HepG2 (cell line): ENCODE data around the gene AMIGO1. TPM values are rescaled to one million over a fixed set of nuclear protein-coding genes. Genes with fewer than 3 reads are reported as not detected.

Source experiments
- BRCA1 ChIP-seq: sonication (generic); formaldehyde crosslinking; IDR thresholded peaks from 2 replicates; pipeline ENCODE4 v1.4.0; 2020; ENCODE audit warnings: missing genetic modification reagents
- CCDC6 ChIP-seq: sonication (generic); formaldehyde crosslinking; IDR thresholded peaks from 2 replicates; pipeline ENCODE4 v1.8.1; 2022; ENCODE audit warnings: mild to moderate bottlenecking, missing genetic modification reagents, moderate library complexity
- KAT2B ChIP-seq: fragments of 150-350 bp; IDR thresholded peaks from 2 replicates; pipeline ENCODE4 v1.6.1; 2014; ENCODE audit warnings: low read depth, low read length, borderline replicate concordance
- KAT8 ChIP-seq: IDR thresholded peaks from 2 replicates; pipeline ENCODE4 v1.6.1; 2016; ENCODE audit warnings: missing genetic modification reagents, missing compliant biosample characterization
- SOX13 ChIP-seq, 3 experiments: fragments of 450-650 bp in 1 of 3; sonication (generic) in 1 of 3; formaldehyde crosslinking in 1 of 3; IDR thresholded peaks in 2 of 3; conservative IDR thresholded peaks in 1 of 3; 2 replicates each; pipeline versions ENCODE4 v1.5.0 to v1.6.1; 2016 to 2020; ENCODE audit warnings: antibody characterized with exemption in 1 of 3, mild to moderate bottlenecking in 1 of 3, missing compliant biosample characterization in 1 of 3, missing genetic modification reagents in 1 of 3, moderate library complexity in 1 of 3
- STAT5B ChIP-seq: sonication (generic); formaldehyde crosslinking; IDR thresholded peaks from 2 replicates; pipeline ENCODE4 v1.4.0; 2020; ENCODE audit warnings: missing genetic modification reagents
- TBL1XR1 ChIP-seq: fragments of 150-350 bp; IDR thresholded peaks from 2 replicates; pipeline ENCODE4 v1.6.1; 2014; ENCODE audit warnings: borderline replicate concordance, low read length; ENCODE audit not compliant: partially characterized antibody
- ZFP36 ChIP-seq: fragments of 150-350 bp; IDR thresholded peaks from 2 replicates; pipeline ENCODE4 v1.6.1; 2018; ENCODE audit warnings: borderline replicate concordance, low read length, low read depth; ENCODE audit not compliant: partially characterized antibody
- ZNF33A ChIP-seq: sonication (generic); formaldehyde crosslinking; IDR thresholded peaks from 2 replicates; pipeline ENCODE4 v1.5.1; 2020; ENCODE audit warnings: missing genetic modification reagents, mild to moderate bottlenecking, moderate library complexity, borderline replicate concordance
- polyA plus RNA-seq, 8 experiments: library from polyadenylated mRNA; depleted of rRNA in 3 of 8; stranded (reverse) in 7 of 8; unstranded in 1 of 8; fragments of >200 nt; fragmentation: Illumina TruSeq in 4 of 8; extraction: Trizol in 4 of 8; gene quantifications; 2 replicates each; pipeline versions ENCODE4 v1.2.1 to v1.2.3, GENCODE V29; 2011 to 2016; ENCODE audit warnings: low read depth in 4 of 8, missing spikeins in 1 of 8, mixed read lengths in 1 of 8; ENCODE audit not compliant: insufficient read depth in 1 of 8
- total RNA-seq, 5 experiments: library from RNA; depleted of rRNA; stranded (reverse); fragments of >200 nt; fragmentation: Illumina TruSeq; extraction: Trizol; gene quantifications; 2 replicates each; pipeline ENCODE4 v1.2.3, GENCODE V29; 2016; ENCODE audit warnings: low read depth in 1 of 5
- TF ChIP-seq, protein P1 (sequence below): sonication (generic); formaldehyde crosslinking; IDR thresholded peaks from 2 replicates; pipeline ENCODE4 v1.5.1; 2020; ENCODE audit warnings: mild to moderate bottlenecking, missing genetic modification reagents, moderate library complexity
- TF ChIP-seq, protein P2 (sequence below): sonication (generic); formaldehyde crosslinking; IDR thresholded peaks from 2 replicates; pipeline ENCODE4 v1.4.0; 2020; ENCODE audit warnings: mild to moderate bottlenecking, missing genetic modification reagents

Gene AMIGO1
- total and polyA plus RNA-seq, 2 of the 13 experiments (the other 11 are each of a cell fraction or from before 2014, with no cell fraction given): 0.40 to 1.3 TPM

DNA sequence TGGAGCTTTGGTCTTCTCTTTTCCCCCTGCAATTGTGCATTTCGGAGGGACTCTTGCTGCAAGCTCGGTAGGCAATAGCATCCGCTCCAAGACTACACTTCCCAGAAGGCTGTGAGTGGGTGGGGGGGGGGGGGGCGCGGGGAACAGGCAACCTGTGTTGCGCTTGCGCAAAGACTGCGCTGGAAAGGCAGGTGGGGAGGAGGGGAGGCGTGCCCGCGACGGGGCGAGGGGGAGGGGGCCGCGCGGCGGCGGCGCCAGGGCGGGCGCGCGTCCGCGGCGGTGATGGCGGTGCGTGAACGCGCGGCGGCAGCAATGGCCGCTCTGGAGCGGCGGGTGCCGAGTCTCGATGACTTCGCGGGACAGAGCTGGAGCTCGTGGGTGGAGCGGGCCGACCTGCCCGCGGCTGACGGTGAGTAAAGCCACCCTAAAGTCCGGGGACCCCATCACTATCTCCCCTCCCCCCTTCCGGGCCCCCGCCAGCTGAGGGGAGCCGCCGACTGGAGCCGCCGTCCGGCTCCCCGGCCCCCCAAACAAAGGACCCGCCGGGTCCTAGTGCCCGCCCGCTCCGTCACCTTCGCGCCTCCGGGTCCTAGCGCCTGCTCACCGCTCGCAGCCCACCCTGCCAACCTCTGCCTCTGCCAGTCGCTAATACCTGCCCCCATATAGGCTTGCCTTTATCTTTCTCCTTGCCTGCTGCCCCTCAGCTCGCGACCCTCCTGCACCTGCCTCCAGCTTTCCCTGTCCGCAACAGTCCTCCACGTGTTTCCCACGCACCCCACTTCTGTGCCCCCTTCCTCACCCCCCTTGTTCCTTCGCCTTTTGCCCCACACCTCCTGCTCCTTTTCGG lies 25.6 kb downstream of the AMIGO1 start, which contains the start of gene ATXN7L2 (continued):
- TF ChIP-seq, protein P1, sequence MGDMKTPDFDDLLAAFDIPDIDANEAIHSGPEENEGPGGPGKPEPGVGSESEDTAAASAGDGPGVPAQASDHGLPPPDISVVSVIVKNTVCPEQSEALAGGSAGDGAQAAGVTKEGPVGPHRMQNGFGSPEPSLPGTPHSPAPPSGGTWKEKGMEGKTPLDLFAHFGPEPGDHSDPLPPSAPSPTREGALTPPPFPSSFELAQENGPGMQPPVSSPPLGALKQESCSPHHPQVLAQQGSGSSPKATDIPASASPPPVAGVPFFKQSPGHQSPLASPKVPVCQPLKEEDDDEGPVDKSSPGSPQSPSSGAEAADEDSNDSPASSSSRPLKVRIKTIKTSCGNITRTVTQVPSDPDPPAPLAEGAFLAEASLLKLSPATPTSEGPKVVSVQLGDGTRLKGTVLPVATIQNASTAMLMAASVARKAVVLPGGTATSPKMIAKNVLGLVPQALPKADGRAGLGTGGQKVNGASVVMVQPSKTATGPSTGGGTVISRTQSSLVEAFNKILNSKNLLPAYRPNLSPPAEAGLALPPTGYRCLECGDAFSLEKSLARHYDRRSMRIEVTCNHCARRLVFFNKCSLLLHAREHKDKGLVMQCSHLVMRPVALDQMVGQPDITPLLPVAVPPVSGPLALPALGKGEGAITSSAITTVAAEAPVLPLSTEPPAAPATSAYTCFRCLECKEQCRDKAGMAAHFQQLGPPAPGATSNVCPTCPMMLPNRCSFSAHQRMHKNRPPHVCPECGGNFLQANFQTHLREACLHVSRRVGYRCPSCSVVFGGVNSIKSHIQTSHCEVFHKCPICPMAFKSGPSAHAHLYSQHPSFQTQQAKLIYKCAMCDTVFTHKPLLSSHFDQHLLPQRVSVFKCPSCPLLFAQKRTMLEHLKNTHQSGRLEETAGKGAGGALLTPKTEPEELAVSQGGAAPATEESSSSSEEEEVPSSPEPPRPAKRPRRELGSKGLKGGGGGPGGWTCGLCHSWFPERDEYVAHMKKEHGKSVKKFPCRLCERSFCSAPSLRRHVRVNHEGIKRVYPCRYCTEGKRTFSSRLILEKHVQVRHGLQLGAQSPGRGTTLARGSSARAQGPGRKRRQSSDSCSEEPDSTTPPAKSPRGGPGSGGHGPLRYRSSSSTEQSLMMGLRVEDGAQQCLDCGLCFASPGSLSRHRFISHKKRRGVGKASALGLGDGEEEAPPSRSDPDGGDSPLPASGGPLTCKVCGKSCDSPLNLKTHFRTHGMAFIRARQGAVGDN (CRISPR knock-in tag): peak; percentile 71
- TF ChIP-seq KAT8 (CRISPR knock-in tag) (peak; percentile 70; the same call in 1 of the 2 replicates), SOX13 (IDR thresholded peaks at IDR 0.05) (no peak), SOX13 (CRISPR knock-in tag; conservative IDR thresholded peaks at IDR 0.05 in 1 of 2, IDR thresholded peaks at IDR 0.05 in 1 of 2) (0 out of 4 replicates have a peak, but pooled peaks of 1 of the 2 experiments have one; percentile 25), TBL1XR1 (no peak), ZFP36 (no peak), BRCA1 (no peak), STAT5B (no peak), ZNF33A (CRISPR knock-in tag) (no peak), CCDC6 (CRISPR knock-in tag) (peak; percentile 78; the same call in 1 of the 2 replicates), KAT2B (no peak)
- TF ChIP-seq, protein P2, sequence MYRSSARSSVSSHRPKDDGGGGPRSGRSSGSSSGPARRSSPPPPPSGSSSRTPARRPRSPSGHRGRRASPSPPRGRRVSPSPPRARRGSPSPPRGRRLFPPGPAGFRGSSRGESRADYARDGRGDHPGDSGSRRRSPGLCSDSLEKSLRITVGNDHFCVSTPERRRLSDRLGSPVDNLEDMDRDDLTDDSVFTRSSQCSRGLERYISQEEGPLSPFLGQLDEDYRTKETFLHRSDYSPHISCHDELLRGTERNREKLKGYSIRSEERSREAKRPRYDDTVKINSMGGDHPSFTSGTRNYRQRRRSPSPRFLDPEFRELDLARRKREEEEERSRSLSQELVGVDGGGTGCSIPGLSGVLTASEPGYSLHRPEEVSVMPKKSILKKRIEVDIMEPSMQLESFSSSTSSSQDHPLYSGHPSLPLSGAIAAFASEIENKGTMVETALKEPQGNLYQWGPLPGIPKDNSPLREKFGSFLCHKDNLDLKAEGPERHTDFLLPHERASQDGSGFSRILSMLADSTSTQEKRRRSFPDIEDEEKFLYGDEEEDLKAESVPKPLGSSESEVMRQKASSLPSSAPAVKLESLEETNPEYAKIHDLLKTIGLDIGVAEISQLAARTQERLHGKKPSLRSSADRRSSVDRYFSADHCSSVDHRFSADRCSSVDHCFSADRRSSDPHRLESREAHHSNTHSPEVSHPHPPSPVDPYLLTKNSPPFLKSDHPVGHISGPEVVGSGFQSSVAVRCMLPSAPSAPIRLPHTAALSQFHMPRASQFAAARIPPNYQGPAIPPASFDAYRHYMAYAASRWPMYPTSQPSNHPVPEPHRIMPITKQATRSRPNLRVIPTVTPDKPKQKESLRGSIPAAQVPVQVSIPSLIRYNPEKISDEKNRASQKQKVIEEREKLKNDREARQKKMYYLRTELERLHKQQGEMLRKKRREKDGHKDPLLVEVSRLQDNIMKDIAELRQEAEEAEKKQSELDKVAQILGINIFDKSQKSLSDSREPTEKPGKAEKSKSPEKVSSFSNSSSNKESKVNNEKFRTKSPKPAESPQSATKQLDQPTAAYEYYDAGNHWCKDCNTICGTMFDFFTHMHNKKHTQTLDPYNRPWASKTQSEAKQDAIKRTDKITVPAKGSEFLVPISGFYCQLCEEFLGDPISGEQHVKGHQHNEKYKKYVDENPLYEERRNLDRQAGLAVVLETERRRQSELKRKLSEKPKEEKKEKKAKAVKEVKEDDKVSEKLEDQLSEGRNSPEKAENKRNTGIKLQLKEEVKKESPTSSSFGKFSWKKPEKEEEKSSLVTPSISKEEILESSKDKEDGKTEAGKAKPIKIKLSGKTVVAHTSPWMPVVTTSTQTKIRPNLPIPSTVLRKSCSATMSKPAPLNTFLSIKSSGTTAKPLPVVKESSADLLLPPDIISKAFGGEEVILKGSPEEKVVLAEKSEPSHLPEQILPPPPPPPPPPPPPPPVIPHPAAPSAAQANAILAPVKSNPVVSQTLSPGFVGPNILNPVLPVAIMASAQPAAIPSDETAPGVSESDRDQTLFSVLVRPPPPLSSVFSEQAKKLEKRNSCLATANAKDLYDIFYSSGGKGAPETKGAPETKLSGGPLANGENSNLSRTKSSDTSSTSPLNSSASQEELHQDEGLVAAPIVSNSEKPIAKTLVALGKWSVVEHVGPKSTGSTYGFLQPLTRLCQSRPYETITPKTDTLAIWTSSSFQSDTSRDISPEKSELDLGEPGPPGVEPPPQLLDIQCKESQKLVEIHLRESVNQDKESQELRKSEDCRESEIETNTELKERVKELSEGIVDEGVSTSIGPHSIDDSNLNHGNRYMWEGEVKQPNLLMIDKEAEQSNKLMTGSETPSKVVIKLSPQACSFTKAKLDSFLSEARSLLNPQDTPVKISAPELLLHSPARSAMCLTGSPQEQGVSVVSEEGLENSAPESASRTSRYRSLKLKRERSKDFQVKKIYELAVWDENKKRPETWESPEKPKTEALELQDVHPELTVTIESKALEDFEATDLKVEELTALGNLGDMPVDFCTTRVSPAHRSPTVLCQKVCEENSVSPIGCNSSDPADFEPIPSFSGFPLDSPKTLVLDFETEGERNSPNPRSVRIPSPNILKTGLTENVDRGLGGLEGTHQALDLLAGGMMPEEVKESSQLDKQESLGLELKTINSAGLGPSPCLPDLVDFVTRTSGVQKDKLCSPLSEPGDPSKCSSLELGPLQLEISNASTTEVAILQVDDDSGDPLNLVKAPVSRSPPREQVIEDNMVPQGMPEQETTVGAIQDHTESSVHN: no peak
